ENCODE data around the gene TTLL5. TPM values are rescaled to one million over a fixed set of nuclear protein-coding genes. Genes with fewer than 3 reads are reported as not detected.

The TTLL5 gene
- total and polyA plus RNA-seq, 2 of the 13 experiments (the other 11 are each of a cell fraction or from before 2014, with no cell fraction given), result 11.8 to 18.8 TPM

DNA sequence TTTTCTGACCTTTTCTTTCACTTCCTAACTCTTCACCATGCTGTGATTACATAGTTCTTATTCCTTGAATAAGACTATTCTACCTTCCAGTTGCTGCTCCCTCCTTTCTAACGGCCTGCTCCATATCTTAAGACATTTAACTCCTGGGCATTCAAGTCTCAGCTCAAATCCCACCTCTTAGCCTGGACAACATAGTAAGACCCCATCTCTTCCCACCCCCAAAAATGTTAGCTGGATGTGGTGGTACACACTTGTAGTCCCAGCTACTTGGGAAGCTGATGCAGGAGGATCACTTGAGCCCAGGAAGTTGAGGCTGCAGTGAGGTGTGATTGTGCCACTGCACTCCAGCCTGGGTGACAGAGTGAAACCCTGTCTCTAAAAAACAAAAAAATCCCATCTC lies 11.3 kb upstream of the TTLL5 start (continued):
- TF ChIP-seq, protein P1, sequence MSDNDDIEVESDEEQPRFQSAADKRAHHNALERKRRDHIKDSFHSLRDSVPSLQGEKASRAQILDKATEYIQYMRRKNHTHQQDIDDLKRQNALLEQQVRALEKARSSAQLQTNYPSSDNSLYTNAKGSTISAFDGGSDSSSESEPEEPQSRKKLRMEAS (IDR thresholded peaks at IDR 0.05), result no peak
- TF ChIP-seq ZNF83 (CRISPR knock-in tag; IDR thresholded peaks at IDR 0.05; ENCODE audit: borderline replicate concordance) (no peak), SAFB2 (CRISPR knock-in tag; IDR thresholded peaks at IDR 0.05; ENCODE audit: borderline replicate concordance, low read depth) (no peak), MTF2 (CRISPR knock-in tag; IDR thresholded peaks at IDR 0.05; ENCODE audit: borderline replicate concordance) (no peak), ZMYM3 (CRISPR knock-in tag; IDR thresholded peaks at IDR 0.05) (peak; percentile 27; the same call in 1 of the 2 replicates), ZNF235 (CRISPR knock-in tag; IDR thresholded peaks at IDR 0.05; ENCODE audit: borderline replicate concordance) (no peak), ZNF121 (CRISPR knock-in tag; IDR thresholded peaks at IDR 0.05) (peak; percentile 96), HMG20A (CRISPR knock-in tag; IDR thresholded peaks at IDR 0.05; ENCODE audit: borderline replicate concordance) (no peak), NPAS2 (CRISPR knock-in tag; IDR thresholded peaks at IDR 0.05; ENCODE audit: borderline replicate concordance) (no peak), ZNF260 (CRISPR knock-in tag; IDR thresholded peaks at IDR 0.05; ENCODE audit: borderline replicate concordance, low read depth) (no peak), MATR3 (CRISPR knock-in tag; IDR thresholded peaks at IDR 0.05) (no peak), TBX2 (CRISPR knock-in tag; IDR thresholded peaks at IDR 0.05; ENCODE audit: borderline replicate concordance) (no peak), NFYB (CRISPR knock-in tag; IDR thresholded peaks at IDR 0.05) (no peak), SRSF1 (optimal IDR thresholded peaks at IDR 0.05; ENCODE audit: low read depth, low read length) (no peak)
